Fibroblast of lung (primary cell): ENCODE measurements around the gene GRAMD4. TPM values are rescaled to one million over a fixed set of nuclear protein-coding genes. Genes with fewer than 3 reads are reported as not detected.

ENCODE experiments used
- DNase-seq, 2 donors: peaks; one replicate each; pipeline versions ENCODE4 v3.0.0 to v3.0.0-alpha.2; 2010; ENCODE audit warnings: low read depth in 2 of 2
- H2AFZ ChIP-seq: 2 replicates; pipeline ENCODE4 v1.5.1; 2012; ENCODE audit warnings: low read length, control low read depth, inconsistent platforms
- H3K27ac ChIP-seq: 2 replicates; pipeline ENCODE4 v1.5.1; 2011; ENCODE audit warnings: low read length, control low read depth; ENCODE audit not compliant: insufficient read depth
- H3K27me3 ChIP-seq: 2 replicates; pipeline ENCODE4 v1.5.1; 2011; ENCODE audit warnings: mild to moderate bottlenecking, low read length; ENCODE audit not compliant: control insufficient read depth, insufficient read depth
- H3K36me3 ChIP-seq: 2 replicates; pipeline ENCODE4 v1.5.1; 2011; ENCODE audit warnings: low read length; ENCODE audit not compliant: control insufficient read depth, insufficient read depth
- H3K4me1 ChIP-seq: 2 replicates; pipeline ENCODE4 v1.5.1; 2011; ENCODE audit warnings: low read length; ENCODE audit not compliant: control insufficient read depth, insufficient read depth; ENCODE audit errors: extremely low read depth
- H3K4me2 ChIP-seq: 2 replicates; pipeline ENCODE4 v1.5.1; 2011; ENCODE audit warnings: low read length, control low read depth; ENCODE audit not compliant: insufficient read depth; ENCODE audit errors: extremely low read depth
- H3K4me3 ChIP-seq, 4 experiments: fragments of 200-600 bp in 1 of 4; sonication (generic) in 1 of 4; replicated peaks in 1 of 4; 2 replicates each; pipeline ENCODE4 v1.5.1; 2011 to 2016; ENCODE audit warnings: low read length in 4 of 4, low read depth in 3 of 4, mild to moderate bottlenecking in 3 of 4, control low read depth in 2 of 4, inconsistent platforms in 1 of 4, mixed read lengths in 1 of 4; ENCODE audit not compliant: insufficient read depth in 1 of 4; ENCODE audit errors: control extremely low read depth in 1 of 4
- H3K79me2 ChIP-seq: 2 replicates; pipeline ENCODE4 v1.5.1; 2012; ENCODE audit warnings: mild to moderate bottlenecking, low read length, inconsistent platforms; ENCODE audit not compliant: control insufficient read depth, insufficient read depth
- H3K9ac ChIP-seq: 2 replicates; pipeline ENCODE4 v1.5.1; 2011; ENCODE audit warnings: mild to moderate bottlenecking, low read length, control low read depth; ENCODE audit not compliant: insufficient read depth
- H3K9me3 ChIP-seq: 2 replicates; pipeline ENCODE4 v1.5.1; 2012; ENCODE audit warnings: low read depth, low read length; ENCODE audit not compliant: control insufficient read depth, insufficient read depth
- H4K20me1 ChIP-seq: 2 replicates; pipeline ENCODE4 v1.5.1; 2011; ENCODE audit warnings: low read length; ENCODE audit not compliant: control insufficient read depth, insufficient read depth; ENCODE audit errors: extremely low read depth
- CTCF ChIP-seq, 2 donors: IDR thresholded peaks in 1 of 2; conservative IDR thresholded peaks in 1 of 2; 1 replicate in 1 of 2; 2 replicates in 1 of 2; pipeline ENCODE4 v1.5.1; 2011 to 2012; ENCODE audit warnings: low read length in 2 of 2, control low read depth in 1 of 2, inconsistent platforms in 1 of 2, low read depth in 1 of 2, mild to moderate bottlenecking in 1 of 2
- EZH2 ChIP-seq: IDR thresholded peaks from 2 replicates; pipeline ENCODE4 v1.5.1; 2012; ENCODE audit warnings: low read length, control low read depth, mild to moderate bottlenecking; ENCODE audit errors: missing control alignments
- polyA plus RNA-seq, 2 donors: library from polyadenylated mRNA; depleted of rRNA in 1 of 2; stranded (reverse) in 1 of 2; unstranded in 1 of 2; fragments of >200 nt; gene quantifications; 2 replicates each; pipeline ENCODE4 v1.2.1, GENCODE V29; 2011 to 2012; ENCODE audit warnings: missing spikeins in 1 of 2
- total RNA-seq: library from RNA; depleted of rRNA; stranded (reverse); fragments of >200 nt; gene quantifications from 2 replicates; pipeline ENCODE4 v1.2.1, GENCODE V29; 2014

The GRAMD4 gene
- total and polyA plus RNA-seq, 2 donors (not counting 1 experiment from before 2014, with no cell fraction given): 7.5 to 37.3 TPM

- DNase-seq: no peak
- Histone ChIP-seq H4K20me1 (no peaks in the 10 kb centered on the region), H3K4me1 (no peaks in the 10 kb centered on the region), H3K9ac (no peak overlapping the region), H3K36me3 (peaks cover 26% of the 10 kb centered on the region), H3K4me3 (no peak overlapping the region), H3K27me3 (no peaks in the 10 kb centered on the region), H3K27ac (no peak overlapping the region), H3K9me3 (no peaks in the 10 kb centered on the region), H3K79me2 (no peaks in the 10 kb centered on the region), H2AFZ (no peak overlapping the region), H3K4me2 (no peak overlapping the region)
- no peak for TF ChIP-seq EZH2
- TF ChIP-seq CTCF (conservative IDR thresholded peaks at IDR 0.05 in 1 of 2, IDR thresholded peaks at IDR 0.05 in 1 of 2; ENCODE audit: low read depth in 1 of 2, low read length in 2 of 2): no peak
Measured at GRCh38 chr22:46695346-46696228, 75.4 kb downstream of the GRAMD4 start.

DNA sequence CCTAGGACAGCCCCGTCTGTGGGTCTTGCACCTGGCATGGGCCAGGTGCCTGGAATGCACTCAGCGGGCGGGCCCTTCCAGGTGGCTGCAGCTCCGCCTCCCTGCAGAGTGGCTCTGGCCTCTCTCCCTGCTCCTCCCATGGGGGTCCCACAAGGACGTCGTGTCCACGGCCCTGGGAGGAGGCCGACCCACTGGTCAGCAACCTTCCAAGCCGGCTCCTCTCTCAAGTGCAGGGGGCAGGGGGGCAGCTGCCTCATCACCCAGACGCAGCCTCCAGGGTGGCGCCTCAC is 76.0 kb downstream of the GRAMD4 start:
- no peak for TF ChIP-seq EZH2
- TF ChIP-seq CTCF (conservative IDR thresholded peaks at IDR 0.05 in 1 of 2, IDR thresholded peaks at IDR 0.05 in 1 of 2; ENCODE audit: low read depth in 1 of 2, low read length in 2 of 2): no peak
- Histone ChIP-seq H3K4me3 (no peak overlapping the region), H3K4me2 (no peak overlapping the region), H2AFZ (no peak overlapping the region), H4K20me1 (no peaks in the 10 kb centered on the region), H3K27me3 (no peaks in the 10 kb centered on the region), H3K9ac (no peak overlapping the region), H3K27ac (no peak overlapping the region), H3K4me1 (no peaks in the 10 kb centered on the region), H3K9me3 (no peaks in the 10 kb centered on the region), H3K79me2 (no peaks in the 10 kb centered on the region), H3K36me3 (peaks cover 30% of the 10 kb centered on the region)
- DNase-seq: no peak

DNA sequence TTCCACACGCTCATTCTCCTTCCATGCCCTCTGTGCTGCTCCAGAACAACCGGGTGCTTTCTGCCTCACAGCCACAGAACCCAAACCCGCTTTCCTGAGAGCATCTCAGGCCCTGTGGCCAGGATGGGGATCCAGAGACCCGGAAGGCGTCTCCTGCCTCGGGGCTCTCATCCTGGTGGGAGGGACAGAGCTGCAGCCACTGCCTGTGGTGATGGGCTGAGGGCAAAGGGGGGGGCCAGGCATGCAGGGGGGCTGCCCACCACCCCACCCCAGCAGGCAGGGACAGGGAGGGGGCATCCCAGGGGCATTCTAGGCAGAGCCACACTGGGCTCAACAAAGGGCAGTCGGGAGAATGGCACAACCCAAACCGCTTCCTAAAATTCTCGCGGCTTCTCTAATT is 76.4 kb downstream of the GRAMD4 start:
- Histone ChIP-seq H3K4me1 (no peaks in the 10 kb centered on the region), H2AFZ (no peak overlapping the region), H3K27me3 (no peaks in the 10 kb centered on the region), H3K79me2 (no peaks in the 10 kb centered on the region), H3K9me3 (no peaks in the 10 kb centered on the region), H3K4me3 (no peak overlapping the region), H3K4me2 (no peak overlapping the region), H4K20me1 (no peaks in the 10 kb centered on the region), H3K9ac (no peak overlapping the region), H3K27ac (no peak overlapping the region), H3K36me3 (peaks cover 32% of the 10 kb centered on the region)
- no peak for TF ChIP-seq CTCF (conservative IDR thresholded peaks at IDR 0.05 in 1 of 2, IDR thresholded peaks at IDR 0.05 in 1 of 2; ENCODE audit: low read depth in 1 of 2, low read length in 2 of 2)
- TF ChIP-seq EZH2: no peak
- DNase-seq: no peak
